ENCODE results near the gene LANCL2. TPM values are rescaled to one million over a fixed set of nuclear protein-coding genes. Genes with fewer than 3 reads are reported as not detected.
"Not testable (repeated sequence)": the region's sequence is repeated elsewhere in the genome, so short reads cannot be mapped to it uniquely, and the experiment has no call there.

Gene LANCL2
- total RNA-seq, 1 donor from 2014 or later, result 14.7 TPM

- no peak for FAIRE-seq
- Histone ChIP-seq H3K27me3 (ENCODE audit: control insufficient read depth, insufficient read depth, low read length) (no peaks in the 10 kb centered on the region), H3K4me3 (ENCODE audit: low read depth, low read length) (no peak overlapping the region), H3K36me3 (ENCODE audit: control insufficient read depth, insufficient read depth, low read length) (no peaks in the 10 kb centered on the region)
- peak; percentile 65 for DNase-seq (ENCODE audit: low read depth)
- peak; percentile 73 for TF ChIP-seq CTCF (IDR thresholded peaks at IDR 0.05; ENCODE audit: insufficient read depth, low read length, severe bottlenecking)
Measured at GRCh38 chr7:55415173-55415778, 50.1 kb downstream of the LANCL2 start.

GRCh38 chr7:55417456-55417855, 52.3 kb downstream of the LANCL2 start:
- peak; percentile 8 for DNase-seq (ENCODE audit: low read depth)
- FAIRE-seq; H3K36me3 ChIP-seq (ENCODE audit: control insufficient read depth, insufficient read depth, low read length); H3K27me3 ChIP-seq (ENCODE audit: control insufficient read depth, insufficient read depth, low read length); H3K4me3 ChIP-seq (ENCODE audit: low read depth, low read length): not testable (repeated sequence)

- H3K4me3 ChIP-seq (ENCODE audit: low read depth, low read length), result no peak overlapping the region
- no peak for TF ChIP-seq CTCF (IDR thresholded peaks at IDR 0.05; ENCODE audit: insufficient read depth, low read length, severe bottlenecking)
- H3K36me3 ChIP-seq (ENCODE audit: control insufficient read depth, insufficient read depth, low read length), result no peaks in the 10 kb centered on the region
- FAIRE-seq (no peak), DNase-seq (ENCODE audit: low read depth) (no peak)
- H3K27me3 ChIP-seq (ENCODE audit: control insufficient read depth, insufficient read depth, low read length), result no peaks in the 10 kb centered on the region
Measured at GRCh38 chr7:55420530-55420929, 55.4 kb downstream of the LANCL2 start.

- DNase-seq (ENCODE audit: low read depth) (peak; percentile 17), FAIRE-seq (no peak)
- Histone ChIP-seq H3K27me3 (ENCODE audit: control insufficient read depth, insufficient read depth, low read length) (no peaks in the 10 kb centered on the region), H3K4me3 (ENCODE audit: low read depth, low read length) (no peak overlapping the region), H3K36me3 (ENCODE audit: control insufficient read depth, insufficient read depth, low read length) (no peaks in the 10 kb centered on the region)
- TF ChIP-seq CTCF (IDR thresholded peaks at IDR 0.05; ENCODE audit: insufficient read depth, low read length, severe bottlenecking), result no peak
Measured at GRCh38 chr7:55423277-55423711, 58.2 kb downstream of the LANCL2 start.

- no peaks in the 10 kb centered on the region for H3K36me3 ChIP-seq (ENCODE audit: control insufficient read depth, insufficient read depth, low read length)
- H3K4me3 ChIP-seq (ENCODE audit: low read depth, low read length), result no peak overlapping the region
- FAIRE-seq, result no peak
- DNase-seq (ENCODE audit: low read depth), result no peak
- no peaks in the 10 kb centered on the region for H3K27me3 ChIP-seq (ENCODE audit: control insufficient read depth, insufficient read depth, low read length)
- TF ChIP-seq CTCF (IDR thresholded peaks at IDR 0.05; ENCODE audit: insufficient read depth, low read length, severe bottlenecking), result no peak
Measured at GRCh38 chr7:55423891-55424290, 58.8 kb downstream of the LANCL2 start.

- FAIRE-seq (no peak), DNase-seq (ENCODE audit: low read depth) (no peak)
- TF ChIP-seq CTCF (IDR thresholded peaks at IDR 0.05; ENCODE audit: insufficient read depth, low read length, severe bottlenecking), result no peak
- H3K36me3 ChIP-seq (ENCODE audit: control insufficient read depth, insufficient read depth, low read length), result no peaks in the 10 kb centered on the region
- H3K4me3 ChIP-seq (ENCODE audit: low read depth, low read length), result no peak overlapping the region
- H3K27me3 ChIP-seq (ENCODE audit: control insufficient read depth, insufficient read depth, low read length), result no peaks in the 10 kb centered on the region
Measured at GRCh38 chr7:55425141-55425752, 60.1 kb downstream of the LANCL2 start.
